Measurements from ENCODE around the gene MRPL51.
"Not testable (repeated sequence)": the region's sequence is repeated elsewhere in the genome, so short reads cannot be mapped to it uniquely, and the experiment has no call there.

MRPL51 gene

DNA sequence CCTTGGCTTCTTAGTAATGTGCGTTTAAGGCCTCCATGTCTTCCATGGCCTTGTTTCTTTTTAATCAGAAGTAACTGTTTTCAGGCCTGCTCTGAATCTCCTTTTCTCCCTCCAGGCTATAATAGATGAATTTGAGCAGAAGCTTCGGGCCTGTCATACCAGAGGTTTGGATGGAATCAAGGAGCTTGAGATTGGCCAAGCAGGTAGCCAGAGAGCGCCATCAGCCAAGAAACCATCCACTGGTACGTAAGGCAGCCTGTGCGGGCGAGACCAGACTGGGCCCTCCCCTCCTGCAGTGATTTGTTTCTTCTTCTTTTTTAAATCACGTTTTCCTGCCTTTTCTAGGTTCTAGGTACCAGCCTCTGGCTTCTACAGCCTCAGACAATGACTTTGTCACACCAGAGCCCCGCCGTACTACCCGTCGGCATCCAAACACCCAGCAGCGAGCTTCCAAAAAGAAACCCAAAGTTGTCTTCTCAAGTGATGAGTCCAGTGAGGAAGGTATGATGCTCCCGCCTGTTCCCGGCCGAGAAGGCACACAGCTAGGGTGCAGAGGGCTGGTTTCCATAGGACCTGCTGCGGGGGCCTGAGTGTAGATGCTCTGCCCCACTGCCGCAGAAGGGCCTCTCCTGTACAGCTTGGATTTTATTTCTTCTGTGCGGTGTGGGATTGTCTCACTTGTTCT lies 37.7 kb upstream of the MRPL51 start:
- DNase-seq, result no peak

DNA sequence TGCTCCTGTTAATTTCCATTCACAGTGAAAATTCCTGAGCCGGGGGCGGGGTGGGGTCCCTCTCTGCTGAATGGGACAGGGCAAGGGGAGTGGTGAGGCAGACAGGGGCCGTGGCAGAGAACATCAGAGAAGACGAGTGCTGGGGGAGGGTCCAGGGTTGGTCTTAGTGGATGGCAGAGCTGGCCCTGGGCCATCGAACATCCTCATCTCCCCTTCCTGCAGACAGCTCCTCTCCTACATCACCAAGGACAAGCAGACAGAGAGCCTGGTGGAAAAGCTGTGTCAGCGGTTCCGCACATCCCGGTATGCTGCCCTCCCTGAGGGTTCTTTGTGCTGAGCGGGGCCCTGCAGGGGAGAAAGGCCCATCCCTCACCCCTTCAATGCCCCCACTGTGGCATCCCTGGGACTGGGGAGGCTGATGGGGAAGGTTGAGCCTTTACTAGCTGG lies 36.3 kb upstream of the MRPL51 start:
- no peak for DNase-seq

GRCh38 chr12:6528539-6529235 lies 35.6 kb upstream of the MRPL51 start:
- DNase-seq, result no peak

- no peak for DNase-seq
Measured at GRCh38 chr12:6527711-6528110, 34.6 kb upstream of the MRPL51 start.

DNA sequence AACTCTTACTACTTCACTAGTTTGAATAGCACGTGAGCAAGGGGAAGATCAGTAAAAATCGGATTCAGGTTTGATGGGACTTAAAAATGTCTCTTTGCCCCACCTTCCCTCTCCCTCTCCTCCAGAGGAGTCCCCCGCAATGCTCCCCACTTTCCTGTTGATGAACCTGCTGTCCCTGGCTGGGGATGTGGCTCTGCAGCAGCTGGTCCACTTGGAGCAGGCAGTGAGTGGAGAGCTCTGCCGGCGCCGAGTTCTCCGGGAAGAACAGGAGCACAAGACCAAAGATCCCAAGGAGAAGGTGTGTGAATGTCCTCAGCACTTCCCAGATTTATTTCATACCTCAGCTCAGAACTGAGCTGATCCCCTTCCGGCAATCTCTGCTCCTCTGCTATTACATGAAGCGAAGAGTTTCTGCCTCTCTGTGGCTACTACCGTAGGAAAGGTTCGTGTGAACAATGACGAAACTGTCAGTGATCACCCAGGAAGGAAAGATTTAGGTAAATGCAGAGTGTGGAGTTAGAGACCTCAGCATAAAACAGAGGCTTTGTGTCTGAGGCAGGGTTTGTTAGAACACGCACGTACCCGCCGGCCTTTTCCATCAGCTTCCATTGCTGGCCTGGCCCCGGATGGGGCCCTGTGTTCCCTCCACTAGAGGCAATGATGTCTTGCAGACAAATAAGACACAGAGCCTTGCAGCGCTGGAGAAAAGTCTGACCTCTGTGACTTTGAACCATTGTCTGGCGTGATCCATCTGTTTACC lies 33.9 kb upstream of the MRPL51 start:
- DNase-seq, result no peak

DNA sequence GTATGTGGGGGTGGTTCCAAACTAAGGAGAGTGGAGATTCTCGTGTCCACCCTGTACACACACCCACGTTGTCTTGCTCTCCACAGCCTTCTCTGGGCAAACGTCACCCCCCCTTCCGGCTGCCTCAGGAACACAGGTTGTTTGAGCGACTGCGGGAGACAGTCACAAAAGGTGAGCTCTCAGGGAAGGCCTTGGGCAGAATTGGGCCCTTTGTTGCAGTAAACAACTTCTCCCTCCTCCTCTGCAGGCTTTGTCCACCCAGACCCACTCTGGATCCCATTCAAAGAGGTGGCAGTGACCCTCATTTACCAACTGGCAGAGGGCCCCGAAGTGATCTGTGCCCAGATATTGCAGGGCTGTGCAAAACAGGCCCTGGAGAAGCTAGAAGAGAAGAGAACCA lies 33.1 kb upstream of the MRPL51 start:
- no peak for DNase-seq

- DNase-seq, result no peak
Measured at GRCh38 chr12:6524648-6525047, 31.6 kb upstream of the MRPL51 start.

- no peak for DNase-seq
Measured at GRCh38 chr12:6523708-6524107, 30.6 kb upstream of the MRPL51 start.

GRCh38 chr12:6522193-6522592 lies 29.1 kb upstream of the MRPL51 start:
- no peak for DNase-seq

DNA sequence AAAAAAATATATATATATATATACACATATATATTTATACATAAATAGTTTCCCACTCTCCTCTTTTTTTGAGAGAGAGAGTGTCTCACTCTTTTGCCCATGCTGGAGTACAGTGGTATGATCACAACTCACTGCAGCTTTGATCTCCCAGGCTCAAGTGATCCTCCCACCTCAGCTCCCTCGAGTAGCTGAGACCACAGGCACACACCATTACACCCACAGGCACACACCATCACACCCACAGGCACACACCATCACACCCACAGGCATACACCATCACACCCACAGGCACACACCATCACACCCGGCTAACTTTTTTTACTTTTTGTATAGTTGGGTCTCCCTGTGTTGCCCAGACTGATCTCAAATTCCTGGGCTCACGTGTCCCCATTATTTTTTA lies 27.1 kb upstream of the MRPL51 start:
- DNase-seq, result no peak

GRCh38 chr12:6508087-6508486 lies 15.0 kb upstream of the MRPL51 start:
- no peak for DNase-seq

- no peak for DNase-seq
Measured at GRCh38 chr12:6507102-6507998, 14.3 kb upstream of the MRPL51 start.

DNA sequence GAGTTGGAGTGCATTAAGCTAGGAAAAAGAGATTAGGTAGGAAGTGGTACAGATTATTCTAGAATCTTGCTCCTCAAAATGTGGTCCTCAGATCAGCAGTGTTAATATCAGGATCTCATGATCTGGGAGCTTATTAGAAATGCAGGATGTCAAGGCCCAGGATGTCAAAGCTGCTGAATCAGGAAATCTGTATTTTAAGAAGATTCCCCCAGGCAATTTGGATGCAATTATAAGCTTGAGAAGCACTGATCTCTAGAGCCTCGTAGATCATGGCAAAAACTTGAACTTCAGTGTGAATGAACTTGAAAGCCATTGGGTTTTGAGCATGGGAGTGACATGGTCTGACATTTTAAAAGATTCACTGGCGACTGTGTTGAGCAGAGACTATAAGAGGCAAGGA lies 7.4 kb upstream of the MRPL51 start:
- DNase-seq, result no peak

- not testable (repeated sequence) for DNase-seq
Measured at GRCh38 chr12:6497291-6497690, 4.2 kb upstream of the MRPL51 start.

DNA sequence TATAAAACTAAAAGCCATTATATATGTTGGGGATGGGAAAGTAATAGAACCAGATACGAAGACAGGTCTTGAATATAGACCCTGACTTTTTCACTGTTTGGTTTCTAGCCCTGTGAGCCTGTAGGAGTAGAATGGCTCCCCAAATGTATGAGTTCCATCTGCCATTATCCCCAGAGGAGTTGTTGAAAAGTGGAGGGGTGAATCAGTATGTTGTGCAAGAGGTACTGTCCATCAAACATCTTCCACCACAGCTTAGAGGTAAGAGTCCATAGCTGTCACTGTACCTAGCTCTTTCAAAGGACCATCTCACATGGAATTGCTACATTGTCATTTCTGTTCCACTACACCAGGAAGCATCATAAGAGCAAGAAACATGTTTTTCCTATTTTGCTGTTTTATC lies 1.9 kb upstream of the MRPL51 start:
- DNase-seq, result no peak

GRCh38 chr12:6494258-6494743 lies 1.2 kb upstream of the MRPL51 start:
- DNase-seq, result no peak

GRCh38 chr12:6493497-6494257 lies 615 bp upstream of the MRPL51 start, which contains the start of gene NCAPD2:
Gene NCAPD2, plus strand, starts transcription at chr12:6494102. Its CDS starts 997 bp downstream, at chr12:6495099.
- DNase-seq, result peak; percentile 95

GRCh38 chr12:6490673-6491072 lies 2.4 kb downstream of the MRPL51 start:
- not testable (repeated sequence) for DNase-seq

- no peak for DNase-seq
Measured at GRCh38 chr12:6489449-6489848, 3.6 kb downstream of the MRPL51 start.

- no peak for DNase-seq
Measured at GRCh38 chr12:6488240-6488639, 4.8 kb downstream of the MRPL51 start.

GRCh38 chr12:6478416-6478815 lies 14.6 kb downstream of the MRPL51 start:
- DNase-seq, result no peak

All from right forelimb (tissue), 1 donor.